HG02885 (cell line): ENCODE results near the gene TBX21.

Source experiments
- ATAC-seq: cut with Tn5 transposase; IDR thresholded peaks from one replicate; pipeline ENCODE4 v1.9.1; 2021; ENCODE audit warnings: mild to moderate bottlenecking; ENCODE audit not compliant: unreplicated experiment, poor library complexity

Gene TBX21

GRCh38 chr17:47711366-47712099 lies 21.5 kb upstream of the TBX21 start:
- no peak for ATAC-seq

GRCh38 chr17:47712330-47713023 lies 20.6 kb upstream of the TBX21 start:
- no peak for ATAC-seq

- no peak for ATAC-seq
These were observed 18.9 kb upstream of the TBX21 start for GRCh38 chr17:47713980-47714700.

- ATAC-seq, result peak; percentile 37
These were observed 18.2 kb upstream of the TBX21 start for GRCh38 chr17:47714773-47715396.

GRCh38 chr17:47715669-47716325 lies 17.2 kb upstream of the TBX21 start:
- ATAC-seq, result no peak

- no peak for ATAC-seq
These were observed 16.7 kb upstream of the TBX21 start for GRCh38 chr17:47716375-47716774.

- no peak for ATAC-seq
These were observed 15.8 kb upstream of the TBX21 start for GRCh38 chr17:47717261-47717697.

- no peak for ATAC-seq
These were observed 14.9 kb upstream of the TBX21 start for GRCh38 chr17:47717979-47718621.

GRCh38 chr17:47718634-47719405 lies 14.2 kb upstream of the TBX21 start:
- ATAC-seq, result no peak

- no peak for ATAC-seq
These were observed 13.5 kb upstream of the TBX21 start for GRCh38 chr17:47719411-47720152.

- ATAC-seq, result no peak
These were observed 12.8 kb upstream of the TBX21 start for GRCh38 chr17:47720196-47720595.

GRCh38 chr17:47720754-47721533 lies 12.1 kb upstream of the TBX21 start:
- peak; percentile 49 for ATAC-seq

- no peak for ATAC-seq
These were observed 11.3 kb upstream of the TBX21 start for GRCh38 chr17:47721725-47722124.

- no peak for ATAC-seq
These were observed 8.3 kb upstream of the TBX21 start for GRCh38 chr17:47724705-47725104.

GRCh38 chr17:47725446-47726111 lies 7.5 kb upstream of the TBX21 start:
- no peak for ATAC-seq

- ATAC-seq, result no peak
These were observed 6.0 kb upstream of the TBX21 start for GRCh38 chr17:47726796-47727703.
